ENCODE measurements around the gene LNX1. TPM values are rescaled to one million over a fixed set of nuclear protein-coding genes. Genes with fewer than 3 reads are reported as not detected.

Gene LNX1
- total and polyA plus RNA-seq, 2 of the 8 experiments (the other 6 are each of a cell fraction or from before 2014, with no cell fraction given) = 2.7 to 3.8 TPM

DNA sequence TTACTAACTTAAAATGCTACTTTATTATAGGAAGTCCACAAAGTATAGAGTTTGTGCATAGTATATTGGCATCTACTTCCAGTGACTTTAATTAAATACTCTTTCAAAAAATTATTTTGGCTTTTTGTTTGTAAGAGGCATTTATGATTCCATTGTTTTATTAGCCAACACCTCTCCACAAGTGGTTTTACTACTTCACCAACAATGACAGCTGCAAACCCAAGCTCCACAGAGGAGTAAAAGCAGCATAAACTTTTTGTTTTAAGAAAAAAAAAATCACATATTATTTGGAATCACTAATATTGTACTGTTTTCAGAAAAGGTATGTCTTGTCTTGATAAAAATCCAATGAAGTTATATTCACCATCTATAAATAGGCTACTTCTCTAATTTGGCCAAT, 125.4 kb downstream of the LNX1 start:
- Histone ChIP-seq H4K91ac (replicated peaks; ENCODE audit: insufficient read length, low read length) (no peak overlapping the region), H3K4me3 (ENCODE audit: extremely low read depth in 1 of 4, insufficient read depth in 2 of 4, low read depth in 3 of 4, low read length in 4 of 4) (no peak overlapping the region), H3K9ac (replicated peaks in 1 of 4; ENCODE audit: extremely low read depth in 1 of 4, low read depth in 3 of 4, low read length in 3 of 4) (no peak overlapping the region), H3K4me1 (replicated peaks in 1 of 4; ENCODE audit: control insufficient read depth in 3 of 4, insufficient read depth in 4 of 4, low read length in 3 of 4) (no peaks in the 10 kb centered on the region), H2BK120ac (replicated peaks; ENCODE audit: low read depth, low read length) (no peak overlapping the region), H3K56ac (replicated peaks; ENCODE audit: insufficient read length, low read depth, low read length) (no peak overlapping the region), H3K4me2 (ENCODE audit: insufficient read depth in 1 of 2, low read depth in 2 of 2, low read length in 2 of 2) (no peak overlapping the region), H4K8ac (ENCODE audit: extremely low read depth, insufficient read depth, low read length) (no peak overlapping the region), H2BK15ac (ENCODE audit: low read length) (no peak overlapping the region), H3K18ac (ENCODE audit: extremely low read depth, low read length) (no peak overlapping the region), H3K79me1 (ENCODE audit: low read depth, low read length) (no peaks in the 10 kb centered on the region), H4K20me1 (replicated peaks in 1 of 2; ENCODE audit: control insufficient read depth in 1 of 2, insufficient read depth in 2 of 2, low read length in 2 of 2) (no peaks in the 10 kb centered on the region), H4K5ac (ENCODE audit: insufficient read length, low read depth, low read length) (no peak overlapping the region), H3K79me2 (ENCODE audit: control insufficient read depth in 1 of 2, insufficient read depth in 2 of 2, low read length in 2 of 2) (no peaks in the 10 kb centered on the region), H3K23ac (ENCODE audit: insufficient read length) (no peak overlapping the region), H2BK20ac (ENCODE audit: low read length) (no peak overlapping the region), H2BK5ac (ENCODE audit: low read depth, low read length) (no peak overlapping the region), H2AFZ (ENCODE audit: low read length) (no peak overlapping the region), H2BK12ac (ENCODE audit: low read depth, low read length) (no peak overlapping the region), H3K36me3 (ENCODE audit: control insufficient read depth in 2 of 4, insufficient read depth in 4 of 4, low read length in 3 of 4) (peaks cover 0 to 18% (median 8%) of the 10 kb centered on the region in 4 experiments; a peak in 4 of 8 replicates), H2AK5ac (ENCODE audit: low read depth, low read length) (no peak overlapping the region), H3K27me3 (replicated peaks in 1 of 4; ENCODE audit: control insufficient read depth in 3 of 4, extremely low read depth in 1 of 4, insufficient read depth in 3 of 4, low read length in 3 of 4) (no peaks in the 10 kb centered on the region), H3K14ac (ENCODE audit: insufficient read length) (no peak overlapping the region), H3K27ac (ENCODE audit: low read depth, low read length) (no peak overlapping the region), H3K4ac (replicated peaks; ENCODE audit: insufficient read length, low read depth, low read length) (no peak overlapping the region), H3K23me2 (ENCODE audit: low read depth, low read length) (no peaks in the 10 kb centered on the region), H3K9me3 (ENCODE audit: insufficient read depth in 2 of 2, low read depth in 1 of 2, low read length in 1 of 2) (peaks cover 7 to 13% of the 10 kb centered on the region in 2 experiments; a peak in 2 of 4 replicates)
- ChIA-PET CTCF (ENCODE audit: partially characterized antibody) (interaction anchor here (0.6 to 0.8 kb wide), 2 partner anchors 23 to 78 kb away, joined by 3 read pairs; no protein-coding TSS in a partner anchor), POLR2A (ENCODE audit: partially characterized antibody) (interaction anchor here (2.2 kb wide), 1 partner anchor 11 kb away, joined by 5 read pairs; no protein-coding TSS in a partner anchor)
- no peak for FAIRE-seq
- no peak for DNase-seq (ENCODE audit: low read depth in 1 of 2, low spot score in 2 of 2)
- TF ChIP-seq RXRA (IDR thresholded peaks at IDR 0.05; ENCODE audit: insufficient read depth, low read depth, low read length) (no peak), CTBP2 (IDR thresholded peaks at IDR 0.05; ENCODE audit: borderline replicate concordance, insufficient read depth, insufficient read length, low read length) (no peak), SUZ12 (IDR thresholded peaks at IDR 0.05; ENCODE audit: low read length) (no peak), POLR2AphosphoS5 (IDR thresholded peaks at IDR 0.05; ENCODE audit: low read depth, low read length) (no peak), POU5F1 (IDR thresholded peaks at IDR 0.05; ENCODE audit: low read depth, low read length) (no peak), GTF2F1 (IDR thresholded peaks at IDR 0.05; ENCODE audit: borderline replicate concordance, low read depth, low read length) (no peak), SRF (IDR thresholded peaks at IDR 0.05; ENCODE audit: low read depth, low read length) (no peak), RBBP5 (IDR thresholded peaks at IDR 0.05; ENCODE audit: borderline replicate concordance, low read depth, low read length) (no peak), EGR1 (IDR thresholded peaks at IDR 0.05; ENCODE audit: borderline replicate concordance, low read depth, low read length) (no peak), TAF1 (IDR thresholded peaks at IDR 0.05; ENCODE audit: low read depth, low read length) (no peak)
- TF ChIP-seq, protein P1, sequence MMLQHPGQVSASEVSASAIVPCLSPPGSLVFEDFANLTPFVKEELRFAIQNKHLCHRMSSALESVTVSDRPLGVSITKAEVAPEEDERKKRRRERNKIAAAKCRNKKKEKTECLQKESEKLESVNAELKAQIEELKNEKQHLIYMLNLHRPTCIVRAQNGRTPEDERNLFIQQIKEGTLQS (IDR thresholded peaks at IDR 0.05; ENCODE audit: insufficient read depth, low read depth, low read length) = no peak

Measured in H1 (cell line).